HG03432 (cell line): ENCODE measurements around the gene SLC1A2.

ENCODE experiments used
- ATAC-seq: cut with Tn5 transposase; IDR thresholded peaks from one replicate; pipeline ENCODE4 v1.9.1; 2021; ENCODE audit warnings: mild to moderate bottlenecking, moderate library complexity; ENCODE audit not compliant: unreplicated experiment

SLC1A2 gene

GRCh38 chr11:35247863-35248262 lies 171.5 kb downstream of the SLC1A2 start:
- no peak for ATAC-seq

- ATAC-seq = no peak
These were observed 171.9 kb downstream of the SLC1A2 start for GRCh38 chr11:35247428-35247827.

- no peak for ATAC-seq
These were observed 172.6 kb downstream of the SLC1A2 start for GRCh38 chr11:35246745-35247144.

GRCh38 chr11:35245786-35246185 lies 173.6 kb downstream of the SLC1A2 start:
- ATAC-seq = no peak

- ATAC-seq = no peak
These were observed 174.3 kb downstream of the SLC1A2 start for GRCh38 chr11:35245056-35245455.

- no peak for ATAC-seq
These were observed 175.6 kb downstream of the SLC1A2 start for GRCh38 chr11:35243774-35244173.

GRCh38 chr11:35242412-35243242 lies 176.7 kb downstream of the SLC1A2 start:
- ATAC-seq = no peak

GRCh38 chr11:35241531-35241930 lies 177.8 kb downstream of the SLC1A2 start:
- no peak for ATAC-seq

GRCh38 chr11:35241083-35241482 lies 178.3 kb downstream of the SLC1A2 start:
- no peak for ATAC-seq

GRCh38 chr11:35239471-35240075 lies 179.8 kb downstream of the SLC1A2 start:
- no peak for ATAC-seq

GRCh38 chr11:35238882-35239281 lies 180.5 kb downstream of the SLC1A2 start:
- no peak for ATAC-seq

- ATAC-seq = no peak
These were observed 181.3 kb downstream of the SLC1A2 start for GRCh38 chr11:35237860-35238715.

GRCh38 chr11:35237351-35237750 lies 182.0 kb downstream of the SLC1A2 start:
- no peak for ATAC-seq

- ATAC-seq = no peak
These were observed 182.7 kb downstream of the SLC1A2 start for GRCh38 chr11:35236667-35237003.

- no peak for ATAC-seq
These were observed 183.3 kb downstream of the SLC1A2 start for GRCh38 chr11:35235936-35236666.

- no peak for ATAC-seq
These were observed 183.9 kb downstream of the SLC1A2 start for GRCh38 chr11:35235498-35235897.

- no peak for ATAC-seq
These were observed 184.2 kb downstream of the SLC1A2 start for GRCh38 chr11:35235157-35235468.

GRCh38 chr11:35234460-35235156 lies 184.8 kb downstream of the SLC1A2 start:
- ATAC-seq = no peak

- no peak for ATAC-seq
These were observed 185.8 kb downstream of the SLC1A2 start for GRCh38 chr11:35233518-35233917.

- ATAC-seq = no peak
These were observed 186.4 kb downstream of the SLC1A2 start for GRCh38 chr11:35232891-35233330.
